Fibroblast of lung (primary cell): ENCODE results near the gene ATG10.

Experiments
- CTCF ChIP-seq, 2 donors: IDR thresholded peaks in 1 of 2; conservative IDR thresholded peaks in 1 of 2; 1 replicate in 1 of 2; 2 replicates in 1 of 2; pipeline ENCODE4 v1.5.1; 2011 to 2012; ENCODE audit warnings: low read length in 2 of 2, control low read depth in 1 of 2, inconsistent platforms in 1 of 2, low read depth in 1 of 2, mild to moderate bottlenecking in 1 of 2
- EZH2 ChIP-seq: IDR thresholded peaks from 2 replicates; pipeline ENCODE4 v1.5.1; 2012; ENCODE audit warnings: low read length, control low read depth, mild to moderate bottlenecking; ENCODE audit errors: missing control alignments

GRCh38 chr5:82164176-82164976, 192.6 kb downstream of the ATG10 start:
- TF ChIP-seq CTCF (conservative IDR thresholded peaks at IDR 0.05 in 1 of 2, IDR thresholded peaks at IDR 0.05 in 1 of 2; ENCODE audit: low read depth in 1 of 2, low read length in 2 of 2) = no peak
- TF ChIP-seq EZH2 = no peak
